COR-L47 (cell line): ENCODE results near the gene CMYA5.
"Not testable (repeated sequence)": the region's sequence is repeated elsewhere in the genome, so short reads cannot be mapped to it uniquely, and the experiment has no call there.

Experiments
- DNase-seq: peaks from one replicate; lab custom pipeline; 2025; lab: John Stamatoyannopoulos, UW

Gene CMYA5

DNA sequence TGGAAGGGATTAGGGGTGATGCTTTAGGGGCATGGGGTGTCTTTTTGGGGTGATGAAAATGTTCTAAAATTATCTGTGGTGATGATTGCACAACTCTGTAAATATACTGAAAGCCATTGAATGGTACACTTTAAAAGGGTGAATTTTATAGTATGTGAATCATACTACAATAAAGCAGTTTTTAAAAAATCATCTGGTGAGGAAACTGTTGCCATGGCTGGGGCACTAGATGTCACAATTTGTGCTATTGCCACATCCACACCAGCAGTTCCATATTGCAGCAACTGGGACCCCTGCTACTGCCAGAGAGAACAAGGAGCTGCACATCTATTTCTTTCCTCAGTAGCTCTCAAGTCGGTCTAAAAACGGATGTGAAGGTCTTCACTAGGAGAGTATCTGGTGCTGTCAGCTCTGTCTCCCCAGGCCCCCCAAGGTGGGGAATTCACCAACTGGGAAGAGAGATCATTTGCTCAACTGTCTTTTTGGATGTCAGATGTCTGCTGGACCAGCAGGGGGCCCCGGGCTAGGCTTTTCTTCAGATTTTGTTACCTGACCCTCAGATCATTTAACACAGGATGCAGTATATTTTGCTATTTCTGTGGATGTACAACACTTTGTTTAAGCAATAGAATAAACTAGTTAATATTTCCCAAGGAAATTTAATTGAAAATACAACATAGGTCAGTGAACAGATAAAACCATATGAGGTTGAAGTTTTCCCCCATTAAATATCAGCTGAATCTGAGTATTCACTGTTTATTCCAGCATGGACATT, 13.2 kb downstream of the CMYA5 start:
- DNase-seq: no peak

- DNase-seq: no peak
Measured at GRCh38 chr5:79703381-79703645, 13.7 kb downstream of the CMYA5 start.

DNA sequence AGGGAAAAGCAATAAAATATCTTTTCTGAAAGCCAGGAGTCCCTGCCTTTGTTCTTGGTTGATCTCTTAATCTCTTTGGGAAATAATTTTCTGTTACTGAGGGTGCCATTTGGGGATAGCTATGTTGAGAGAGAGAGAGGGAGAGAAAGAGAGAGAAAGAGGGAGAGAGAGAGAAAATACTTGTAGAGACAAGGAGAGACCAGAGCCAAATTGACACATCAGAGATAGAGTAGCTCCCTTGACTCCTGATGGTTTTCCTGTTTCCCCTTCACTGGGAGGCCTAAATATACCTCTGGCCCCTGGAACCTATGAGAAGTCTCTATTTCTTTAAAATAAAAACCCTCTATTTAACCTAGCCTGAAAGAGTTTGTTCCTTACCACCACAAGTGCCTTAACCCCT, 14.9 kb downstream of the CMYA5 start:
- no peak for DNase-seq

- no peak for DNase-seq
Measured at GRCh38 chr5:79705632-79706031, 16.0 kb downstream of the CMYA5 start.

DNA sequence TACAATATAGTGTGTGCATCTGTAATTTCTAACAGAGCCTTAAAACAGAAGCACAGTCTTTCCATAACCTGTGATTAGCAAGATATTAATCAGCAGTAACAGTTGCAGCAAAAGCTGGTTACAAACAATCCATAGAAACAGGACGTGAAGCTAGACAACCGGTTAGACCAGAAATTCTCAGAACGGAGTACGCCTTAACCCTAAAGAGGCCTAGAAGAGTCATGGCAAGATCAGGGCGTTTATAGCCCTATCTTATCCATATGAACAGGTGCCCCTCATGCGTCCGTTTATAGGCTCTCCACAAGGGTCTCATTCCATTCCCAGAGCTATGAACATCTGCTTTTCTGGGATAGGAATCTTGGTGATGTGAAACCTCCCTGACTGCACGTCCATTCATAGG, 16.7 kb downstream of the CMYA5 start:
- DNase-seq: not testable (repeated sequence)

- no peak for DNase-seq
Measured at GRCh38 chr5:79707535-79707934, 17.9 kb downstream of the CMYA5 start.

GRCh38 chr5:79712741-79713140, 23.1 kb downstream of the CMYA5 start:
- no peak for DNase-seq

DNA sequence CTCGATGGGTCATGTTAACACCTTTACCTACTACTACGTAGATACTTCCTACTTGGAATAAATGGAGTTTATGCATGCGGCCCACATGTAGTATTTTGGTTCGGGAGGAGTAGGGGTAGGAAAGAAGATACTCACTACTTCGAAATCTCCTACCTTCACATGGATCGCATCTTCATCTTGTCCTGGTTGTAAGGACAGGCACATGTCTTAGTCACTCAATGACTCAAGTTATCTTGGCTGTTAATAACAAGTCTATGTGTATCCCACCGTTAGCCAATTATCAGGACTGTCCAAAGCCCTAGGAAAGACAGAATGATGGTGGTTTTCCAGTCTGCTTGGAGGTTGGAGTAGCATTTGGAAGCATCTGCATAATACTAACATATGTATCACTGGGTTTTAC, 24.1 kb downstream of the CMYA5 start:
- DNase-seq: no peak

DNA sequence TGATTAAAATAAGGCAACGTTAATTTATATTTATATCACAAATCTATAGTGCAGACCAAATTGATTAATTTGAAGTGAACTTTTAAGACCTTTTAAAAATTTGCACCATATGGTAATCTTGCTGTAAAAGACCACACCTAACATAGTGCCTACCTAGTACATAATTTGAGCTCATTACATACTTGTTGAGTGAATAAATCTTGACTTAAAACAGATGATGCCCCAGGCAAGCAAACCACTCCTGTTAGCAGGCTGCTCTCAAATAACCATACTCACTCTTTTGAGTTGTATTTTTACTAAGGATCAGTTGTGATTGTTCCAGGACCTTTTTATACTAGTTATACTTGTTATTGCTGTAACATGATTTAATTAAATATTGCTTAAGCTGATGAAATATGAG, 27.2 kb downstream of the CMYA5 start:
- no peak for DNase-seq

GRCh38 chr5:79720096-79720495, 30.5 kb downstream of the CMYA5 start:
- no peak for DNase-seq

DNA sequence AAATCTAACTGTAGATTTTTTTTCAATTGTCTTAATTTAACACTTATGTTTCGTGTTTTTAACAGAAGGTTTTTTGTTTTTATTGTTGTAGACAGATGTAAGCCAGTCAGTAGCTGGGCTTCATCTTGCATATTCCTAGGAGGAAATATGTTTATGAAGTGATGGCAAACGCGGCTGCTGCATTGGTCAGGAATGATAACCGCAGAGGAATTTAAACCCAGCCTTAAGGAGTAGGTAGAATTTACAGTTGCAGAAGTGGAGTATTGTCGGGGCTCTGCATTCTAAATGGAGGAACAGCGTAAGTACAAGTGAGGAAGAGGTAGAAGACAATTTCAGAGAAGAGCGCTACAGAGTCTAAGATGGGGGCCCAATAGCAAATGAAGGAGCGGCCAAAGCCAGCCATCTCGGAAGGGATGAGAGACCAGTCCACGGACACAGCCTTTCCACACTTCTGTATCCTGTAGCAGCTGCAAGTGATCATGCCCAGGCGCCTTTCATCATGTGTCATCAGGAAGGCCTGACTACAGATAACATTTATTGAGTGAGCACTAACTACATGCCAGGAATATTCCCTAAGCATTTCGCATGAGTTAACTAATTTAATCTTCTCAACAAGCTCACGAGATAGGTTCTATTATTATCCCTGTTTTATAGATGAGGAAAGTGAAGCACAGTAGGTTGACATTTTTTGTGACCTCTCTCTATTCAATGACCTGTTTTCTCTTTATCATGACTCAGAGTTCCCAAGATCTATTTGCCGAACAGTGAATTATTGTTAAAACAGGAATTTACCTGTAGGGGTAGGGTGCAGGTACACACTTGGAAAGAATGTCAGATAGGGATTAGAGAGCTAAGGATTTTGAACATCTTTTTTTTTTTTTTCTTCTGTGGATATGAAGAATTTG, 38.1 kb downstream of the CMYA5 start:
- DNase-seq: no peak

DNA sequence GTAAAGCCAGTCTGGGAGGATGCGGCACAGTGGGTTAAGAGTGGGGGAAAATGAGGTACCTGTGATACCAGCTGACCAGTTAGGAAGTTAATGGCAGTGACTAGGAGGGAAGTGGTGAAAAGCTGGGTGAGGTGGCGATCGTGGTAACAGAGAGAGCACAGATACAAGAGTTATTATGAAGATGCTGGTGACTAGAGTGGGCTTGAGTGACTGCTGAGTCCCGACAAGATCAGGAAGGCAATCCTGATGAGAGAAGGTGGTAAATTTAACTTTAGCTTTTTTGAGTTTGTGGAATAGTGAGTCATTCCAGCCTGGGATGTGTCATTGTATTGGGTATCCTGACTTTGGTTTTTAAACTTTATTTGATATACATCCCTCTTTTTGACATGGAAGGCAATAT, 38.8 kb downstream of the CMYA5 start:
- DNase-seq: no peak

- no peak for DNase-seq
Measured at GRCh38 chr5:79729679-79730078, 40.0 kb downstream of the CMYA5 start.

DNA sequence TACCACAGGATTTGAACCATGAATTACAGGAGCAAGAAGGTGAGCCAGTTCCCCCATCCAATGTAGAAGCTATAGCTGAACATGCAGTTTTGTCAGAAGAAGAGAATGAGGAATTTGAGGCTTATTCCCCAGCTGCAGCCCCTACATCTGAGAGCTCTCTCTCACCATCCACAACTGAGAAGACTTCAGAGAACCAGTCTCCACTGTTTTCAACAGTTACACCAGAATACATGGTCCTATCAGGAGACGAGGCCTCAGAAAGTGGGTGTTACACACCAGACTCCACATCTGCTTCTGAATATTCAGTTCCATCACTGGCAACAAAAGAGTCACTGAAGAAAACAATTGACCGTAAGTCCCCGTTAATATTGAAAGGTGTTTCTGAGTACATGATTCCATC, 40.9 kb downstream of the CMYA5 start:
- no peak for DNase-seq

- DNase-seq: no peak
Measured at GRCh38 chr5:79731775-79732174, 42.1 kb downstream of the CMYA5 start.

DNA sequence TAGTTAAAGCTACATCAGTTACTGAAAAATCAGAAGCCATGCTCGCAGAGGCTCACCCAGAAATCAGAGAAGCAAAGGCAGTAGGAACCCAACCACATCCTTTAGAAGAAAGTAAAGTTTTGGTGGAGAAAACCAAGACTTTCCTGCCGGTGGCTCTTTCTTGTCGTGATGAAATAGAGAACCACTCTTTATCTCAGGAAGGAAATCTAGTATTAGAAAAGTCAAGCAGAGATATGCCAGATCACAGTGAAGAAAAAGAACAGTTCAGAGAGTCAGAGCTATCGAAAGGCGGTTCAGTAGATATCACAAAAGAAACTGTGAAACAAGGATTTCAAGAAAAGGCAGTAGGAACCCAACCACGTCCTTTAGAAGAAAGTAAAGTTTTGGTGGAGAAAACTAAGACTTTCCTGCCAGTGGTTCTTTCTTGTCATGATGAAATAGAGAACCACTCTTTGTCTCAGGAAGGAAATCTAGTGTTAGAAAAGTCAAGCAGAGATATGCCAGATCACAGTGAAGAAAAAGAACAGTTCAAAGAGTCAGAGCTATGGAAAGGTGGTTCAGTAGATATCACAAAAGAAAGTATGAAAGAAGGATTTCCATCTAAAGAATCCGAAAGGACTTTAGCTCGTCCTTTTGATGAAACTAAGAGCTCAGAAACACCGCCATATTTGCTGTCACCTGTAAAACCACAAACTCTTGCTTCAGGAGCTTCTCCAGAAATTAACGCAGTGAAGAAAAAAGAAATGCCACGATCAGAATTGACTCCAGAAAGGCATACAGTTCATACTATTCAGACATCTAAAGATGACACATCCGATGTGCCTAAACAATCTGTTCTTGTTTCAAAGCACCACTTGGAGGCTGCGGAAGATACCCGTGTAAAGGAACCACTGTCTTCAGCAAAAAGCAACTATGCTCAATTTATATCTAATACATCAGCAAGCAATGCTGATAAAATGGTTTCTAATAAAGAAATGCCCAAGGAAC, 47.2 kb downstream of the CMYA5 start:
- no peak for DNase-seq

DNA sequence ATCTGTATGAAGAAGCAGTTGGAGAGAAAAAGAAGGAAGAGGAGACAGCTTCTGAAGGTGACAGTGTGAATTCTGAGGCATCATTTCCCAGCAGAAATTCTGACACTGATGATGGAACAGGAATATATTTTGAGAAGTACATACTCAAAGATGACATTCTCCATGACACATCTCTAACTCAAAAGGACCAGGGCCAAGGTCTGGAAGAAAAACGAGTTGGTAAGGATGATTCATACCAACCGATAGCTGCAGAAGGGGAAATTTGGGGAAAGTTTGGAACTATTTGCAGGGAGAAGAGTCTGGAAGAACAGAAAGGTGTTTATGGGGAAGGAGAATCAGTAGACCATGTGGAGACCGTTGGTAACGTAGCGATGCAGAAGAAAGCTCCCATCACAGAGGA, 48.7 kb downstream of the CMYA5 start:
- no peak for DNase-seq

DNA sequence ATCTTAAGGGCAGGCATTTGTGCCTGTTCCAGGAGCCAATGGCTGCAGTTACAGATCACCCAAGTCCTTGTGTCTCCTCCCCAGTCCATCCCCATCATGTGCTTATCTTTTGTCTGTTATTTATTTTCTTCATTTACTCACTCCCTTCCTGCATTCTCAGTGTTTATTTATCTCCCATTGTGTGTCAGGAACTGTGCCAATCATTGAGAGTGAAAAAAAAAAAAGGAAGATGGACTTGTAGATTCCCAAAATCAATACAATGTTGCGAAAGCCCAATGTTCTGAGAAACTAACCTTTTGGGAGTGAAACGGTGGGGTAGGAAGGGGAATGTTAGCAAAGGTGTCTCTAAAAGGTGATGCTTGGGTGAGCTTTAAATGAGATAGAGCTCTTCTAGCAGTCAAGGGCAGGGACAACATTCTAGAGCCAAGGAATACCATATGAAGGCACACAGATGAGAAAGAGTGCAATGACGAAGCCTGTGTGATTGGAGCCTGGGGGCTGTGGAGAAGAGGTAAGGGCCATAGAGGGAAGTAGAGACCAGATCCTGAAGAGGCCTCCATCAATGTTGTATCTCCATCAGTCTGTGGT, 53.0 kb downstream of the CMYA5 start:
- no peak for DNase-seq

DNA sequence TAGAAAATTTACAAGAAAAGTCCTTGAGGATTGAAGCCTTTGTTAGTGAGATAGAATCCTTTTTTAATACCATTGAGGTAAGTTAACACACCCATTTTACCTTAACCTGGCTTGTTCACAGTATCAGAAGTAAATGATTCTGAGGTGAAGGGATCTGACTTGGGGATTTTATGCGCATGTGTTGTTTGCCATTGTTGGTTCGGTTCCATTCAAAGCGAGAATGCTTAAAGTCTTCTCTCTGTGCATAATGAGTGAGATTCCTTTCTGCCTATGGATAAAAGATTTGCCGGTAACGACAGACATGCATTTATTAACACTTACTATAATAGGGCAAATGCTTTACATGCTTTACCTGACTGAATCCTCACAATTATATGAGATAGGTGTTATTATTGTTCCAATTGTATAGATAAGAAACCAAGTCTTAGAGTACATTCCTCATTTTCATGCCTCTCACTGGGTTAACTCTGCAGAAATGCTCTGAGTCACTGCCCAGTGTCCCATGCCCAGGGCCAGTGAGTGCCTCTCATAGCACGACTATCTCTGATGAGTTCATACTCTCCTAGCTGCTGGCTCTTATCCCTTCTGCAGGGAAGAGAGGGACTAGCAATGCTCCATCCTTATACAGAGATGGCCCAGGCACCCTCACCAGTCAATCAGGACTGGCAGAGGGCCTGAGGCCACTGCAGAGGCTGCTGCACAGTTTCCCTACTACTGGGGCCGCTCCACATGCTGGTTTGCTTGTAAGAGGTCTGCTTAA, 54.4 kb downstream of the CMYA5 start:
- DNase-seq: no peak

GRCh38 chr5:79745255-79745654, 55.6 kb downstream of the CMYA5 start:
- DNase-seq: no peak
